ENCODE data around the gene ATP1A4. TPM values are rescaled to one million over a fixed set of nuclear protein-coding genes. Genes with fewer than 3 reads are reported as not detected.

The ATP1A4 gene
- total RNA-seq, 2 experiments from 2014 or later: not detected

- Histone ChIP-seq H3K9me2 (ENCODE audit: insufficient read depth, low read length) (no peaks in the 10 kb centered on the region), H3K36me3 (ENCODE audit: insufficient read depth, low read length) (no peaks in the 10 kb centered on the region), H4K20me1 (ENCODE audit: insufficient read depth, low read length) (no peaks in the 10 kb centered on the region), H3K27ac (ENCODE audit: low read depth, low read length, poor library complexity, severe bottlenecking) (no peak overlapping the region), H3K4me3 (ENCODE audit: low read depth, low read length, poor library complexity, severe bottlenecking) (no peak overlapping the region), H3K79me2 (ENCODE audit: insufficient read depth, low read depth, low read length) (no peaks in the 10 kb centered on the region), H3K4me1 (ENCODE audit: insufficient read depth, low read length, poor library complexity, severe bottlenecking) (peaks cover 6% of the 10 kb centered on the region), H3K4me2 (ENCODE audit: low read length) (no peak overlapping the region), H3K9me3 (ENCODE audit: low read length) (no peaks in the 10 kb centered on the region), H2AFZ (ENCODE audit: low read length) (no peak overlapping the region)
- no TSS peak for BruUV-seq (replicated peaks)
- intact Hi-C loops (cut with micrococcal nuclease; ENCODE audit: unreplicated experiment): no loop called here
- no peak for DNase-seq (ENCODE audit: low spot score)
- TF ChIP-seq EZH2phosphoT487 (IDR thresholded peaks at IDR 0.05; ENCODE audit: borderline replicate concordance, low read depth, low read length) (no peak), CTCF (conservative IDR thresholded peaks at IDR 0.05; ENCODE audit: low read length) (no peak)
- POLR2A ChIA-PET: no interaction called here
- CTCF ChIA-PET (ENCODE audit: unreplicated experiment): no interaction called here
Measured at GRCh38 chr1:160136121-160136925, 15.1 kb upstream of the ATP1A4 start.

- no peak overlapping the region for H3K4me3 ChIP-seq (ENCODE audit: low read depth, low read length, poor library complexity, severe bottlenecking)
- H3K9me3 ChIP-seq (ENCODE audit: low read length): no peaks in the 10 kb centered on the region
- DNase-seq (ENCODE audit: low spot score): no peak
- no TSS peak for BruUV-seq (replicated peaks)
- H3K79me2 ChIP-seq (ENCODE audit: insufficient read depth, low read depth, low read length): no peaks in the 10 kb centered on the region
- H2AFZ ChIP-seq (ENCODE audit: low read length): no peak overlapping the region
- CTCF ChIA-PET (ENCODE audit: unreplicated experiment): no interaction called here
- H3K9me2 ChIP-seq (ENCODE audit: insufficient read depth, low read length): no peaks in the 10 kb centered on the region
- no peaks in the 10 kb centered on the region for H4K20me1 ChIP-seq (ENCODE audit: insufficient read depth, low read length)
- no peak overlapping the region for H3K4me2 ChIP-seq (ENCODE audit: low read length)
- no peaks in the 10 kb centered on the region for H3K36me3 ChIP-seq (ENCODE audit: insufficient read depth, low read length)
- TF ChIP-seq EZH2phosphoT487 (IDR thresholded peaks at IDR 0.05; ENCODE audit: borderline replicate concordance, low read depth, low read length): no peak
- no peak for TF ChIP-seq CTCF (conservative IDR thresholded peaks at IDR 0.05; ENCODE audit: low read length)
- intact Hi-C loops (cut with micrococcal nuclease; ENCODE audit: unreplicated experiment): no loop called here
- H3K27ac ChIP-seq (ENCODE audit: low read depth, low read length, poor library complexity, severe bottlenecking): no peak overlapping the region
- peaks cover 6% of the 10 kb centered on the region for H3K4me1 ChIP-seq (ENCODE audit: insufficient read depth, low read length, poor library complexity, severe bottlenecking)
- POLR2A ChIA-PET: no interaction called here
Measured at GRCh38 chr1:160136926-160137200, 14.5 kb upstream of the ATP1A4 start.

- H3K4me1 ChIP-seq (ENCODE audit: insufficient read depth, low read length, poor library complexity, severe bottlenecking): peaks cover 6% of the 10 kb centered on the region
- H4K20me1 ChIP-seq (ENCODE audit: insufficient read depth, low read length): no peaks in the 10 kb centered on the region
- BruUV-seq (replicated peaks): no TSS peak
- no peak for DNase-seq (ENCODE audit: low spot score)
- no peaks in the 10 kb centered on the region for H3K79me2 ChIP-seq (ENCODE audit: insufficient read depth, low read depth, low read length)
- H3K4me3 ChIP-seq (ENCODE audit: low read depth, low read length, poor library complexity, severe bottlenecking): no peak overlapping the region
- no peak overlapping the region for H3K27ac ChIP-seq (ENCODE audit: low read depth, low read length, poor library complexity, severe bottlenecking)
- ChIA-PET POLR2A (no interaction called here), CTCF (ENCODE audit: unreplicated experiment) (no interaction called here)
- H3K9me3 ChIP-seq (ENCODE audit: low read length): no peaks in the 10 kb centered on the region
- H3K4me2 ChIP-seq (ENCODE audit: low read length): no peak overlapping the region
- H3K9me2 ChIP-seq (ENCODE audit: insufficient read depth, low read length): no peaks in the 10 kb centered on the region
- H3K36me3 ChIP-seq (ENCODE audit: insufficient read depth, low read length): no peaks in the 10 kb centered on the region
- intact Hi-C loops (cut with micrococcal nuclease; ENCODE audit: unreplicated experiment): no loop called here
- no peak overlapping the region for H2AFZ ChIP-seq (ENCODE audit: low read length)
- no peak for TF ChIP-seq EZH2phosphoT487 (IDR thresholded peaks at IDR 0.05; ENCODE audit: borderline replicate concordance, low read depth, low read length)
- TF ChIP-seq CTCF (conservative IDR thresholded peaks at IDR 0.05; ENCODE audit: low read length): no peak
Measured at GRCh38 chr1:160137216-160137862, 14.1 kb upstream of the ATP1A4 start.

All from OCI-LY7 (cell line).